ENCODE data around the gene PLEKHG4B.

Gene PLEKHG4B

DNA sequence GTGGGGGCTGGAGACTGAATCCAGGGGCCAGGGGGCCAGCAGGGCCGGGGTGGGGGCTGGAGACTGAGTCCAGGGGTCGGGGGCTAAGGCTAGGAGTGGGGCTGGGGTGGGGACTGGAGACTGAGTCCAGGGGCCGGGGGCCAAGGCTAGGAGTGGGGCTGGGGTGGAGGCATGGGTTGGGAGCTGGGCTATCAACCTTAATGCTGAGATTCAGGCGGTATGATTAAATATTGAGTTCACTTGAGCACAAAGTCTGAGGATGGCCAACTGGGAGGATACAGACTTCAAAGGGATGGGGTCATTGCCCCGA, 82.3 kb downstream of the PLEKHG4B start:
- DNase-seq: no peak

DNA sequence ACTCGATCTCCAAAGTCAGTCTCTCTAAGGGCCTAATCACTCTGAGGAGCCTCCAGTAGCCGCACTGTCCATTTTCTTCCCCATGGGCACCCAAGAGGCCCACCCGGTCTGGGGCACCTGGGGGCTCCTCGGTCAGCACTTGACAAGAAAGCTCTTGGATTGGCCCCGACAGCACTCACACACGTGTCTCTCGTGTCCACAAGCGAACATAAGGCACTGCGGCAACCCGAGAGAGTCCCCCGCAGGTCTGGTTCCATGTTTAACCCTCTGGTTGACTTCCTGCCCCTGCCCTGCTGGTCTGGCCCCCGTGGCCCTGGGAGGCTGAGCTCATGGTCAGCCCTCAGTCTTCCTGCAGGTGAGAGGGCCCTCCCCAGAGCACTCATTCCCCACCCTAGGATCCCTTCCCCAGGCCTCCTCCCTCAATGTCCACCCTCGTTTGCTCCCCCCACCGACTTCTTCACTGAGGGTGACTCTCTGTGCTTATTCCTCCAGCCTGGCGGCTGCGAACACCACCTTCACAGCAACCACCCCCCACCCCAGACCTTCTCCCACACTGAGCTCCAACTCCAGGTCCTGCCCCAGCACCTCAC, 83.0 kb downstream of the PLEKHG4B start:
- no peak for DNase-seq

DNA sequence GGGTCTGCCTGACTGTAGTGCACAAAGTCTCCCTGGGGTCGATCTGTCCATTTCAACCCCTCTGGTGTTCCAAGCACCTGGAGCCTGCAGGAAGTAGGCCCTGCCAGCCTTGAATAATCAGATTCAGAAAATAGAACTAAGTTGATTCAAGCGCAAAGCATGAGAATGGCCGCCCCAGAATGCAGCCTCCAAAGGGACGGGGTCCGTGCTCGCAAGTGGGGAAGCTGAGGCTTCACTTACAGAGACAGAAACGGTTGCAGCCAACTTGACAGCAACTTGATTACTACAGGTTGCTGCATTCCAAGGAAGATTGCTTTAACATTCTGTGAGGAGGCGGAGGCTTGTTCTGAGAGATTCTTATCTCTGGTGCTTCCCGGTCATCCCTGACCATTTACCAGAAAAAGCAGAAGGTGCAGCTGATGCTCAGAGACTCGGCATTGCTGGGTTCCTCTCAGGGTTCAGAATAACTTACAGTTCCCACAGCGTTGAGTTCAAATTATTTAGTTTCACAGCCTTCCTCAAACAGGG, 84.4 kb downstream of the PLEKHG4B start:
- DNase-seq: no peak

DNA sequence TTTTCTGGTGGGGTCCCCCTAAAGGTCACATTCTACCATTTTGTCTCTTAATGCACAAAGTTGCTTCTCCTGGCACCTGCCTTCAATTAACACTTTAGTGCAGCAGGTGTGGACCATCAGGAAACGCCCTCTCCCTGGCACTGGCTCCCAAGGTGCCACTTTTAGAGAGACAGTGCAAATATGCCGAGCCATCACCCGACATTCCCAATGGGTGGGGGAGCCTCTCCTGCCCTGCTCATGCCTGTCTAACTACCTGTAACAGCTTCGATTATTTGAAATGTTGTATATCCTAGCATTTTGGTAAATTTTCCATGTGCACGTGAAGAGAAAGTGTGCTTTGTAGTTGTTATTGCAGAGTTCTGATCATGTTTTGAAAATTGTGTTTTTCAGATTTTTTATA, 86.1 kb downstream of the PLEKHG4B start:
- DNase-seq: no peak

DNA sequence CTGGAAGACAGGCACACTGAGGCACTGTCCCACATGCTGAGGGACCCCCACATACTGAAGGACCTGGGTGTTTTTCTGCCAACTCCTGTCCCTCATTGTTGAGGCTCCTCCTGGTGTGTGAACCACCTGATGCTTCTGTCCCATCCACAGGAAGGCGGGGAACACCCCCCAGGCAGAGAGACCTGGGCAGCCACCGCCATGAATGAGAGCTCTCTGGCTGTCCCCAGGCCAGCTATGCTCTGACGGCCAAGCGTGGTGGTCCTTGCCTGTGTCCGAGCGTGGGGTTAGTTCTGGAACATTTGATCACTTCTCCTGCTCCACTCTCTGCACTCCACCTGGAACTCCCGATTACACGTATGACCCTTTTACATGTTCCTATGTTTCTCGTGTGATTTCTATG, 87.4 kb downstream of the PLEKHG4B start:
- DNase-seq: no peak

DNA sequence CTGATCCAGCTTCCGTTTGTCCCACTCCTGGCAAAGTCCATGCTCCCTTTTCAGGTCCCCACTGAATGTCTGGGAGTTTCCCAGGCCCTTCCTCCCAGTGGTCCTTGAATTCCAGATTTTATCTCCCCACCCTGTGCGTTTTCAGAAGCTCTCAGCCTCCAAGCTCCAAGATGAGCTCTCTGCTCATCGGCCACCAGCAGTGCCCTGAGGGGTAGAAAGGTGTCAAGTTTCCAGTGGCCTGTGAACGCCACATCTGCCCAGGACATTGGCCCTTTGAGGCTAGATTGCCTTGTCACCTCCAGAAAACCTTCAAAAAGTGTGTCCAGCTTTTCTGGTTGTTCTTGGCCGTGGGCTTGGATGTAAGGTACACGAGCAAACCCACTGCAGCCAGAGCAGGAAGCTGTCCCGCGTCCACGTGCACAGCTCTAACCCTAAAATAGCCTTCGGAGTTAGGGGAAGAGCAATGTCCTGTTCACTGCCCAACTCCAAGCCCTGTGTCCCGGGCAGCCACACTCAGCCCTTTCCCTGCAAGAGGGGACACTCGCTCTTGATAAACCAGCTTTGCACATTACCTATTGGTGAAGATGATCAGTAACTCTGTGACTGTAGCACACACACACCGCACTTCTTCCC, 88.4 kb downstream of the PLEKHG4B start:
- DNase-seq: no peak

DNA sequence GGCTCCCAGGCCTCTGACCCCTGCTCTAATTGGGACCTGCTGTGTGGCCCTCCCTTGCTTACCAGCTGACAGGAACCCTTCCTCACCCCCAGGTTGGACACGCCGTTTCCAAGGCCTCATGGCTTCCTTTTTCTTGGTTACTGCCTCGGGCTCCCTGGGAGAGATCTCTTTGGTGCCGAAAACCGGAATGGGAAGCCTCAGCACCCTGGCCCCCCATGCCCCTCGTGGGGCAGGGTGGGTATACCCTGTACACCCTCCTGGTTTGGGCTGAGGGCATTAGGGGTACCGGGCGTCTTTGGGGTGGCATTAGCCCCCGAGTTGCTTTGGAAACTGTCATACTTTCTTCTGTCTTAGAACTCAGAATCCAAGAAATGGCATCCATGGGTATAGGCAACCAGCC, 89.2 kb downstream of the PLEKHG4B start:
- no peak for DNase-seq

DNA sequence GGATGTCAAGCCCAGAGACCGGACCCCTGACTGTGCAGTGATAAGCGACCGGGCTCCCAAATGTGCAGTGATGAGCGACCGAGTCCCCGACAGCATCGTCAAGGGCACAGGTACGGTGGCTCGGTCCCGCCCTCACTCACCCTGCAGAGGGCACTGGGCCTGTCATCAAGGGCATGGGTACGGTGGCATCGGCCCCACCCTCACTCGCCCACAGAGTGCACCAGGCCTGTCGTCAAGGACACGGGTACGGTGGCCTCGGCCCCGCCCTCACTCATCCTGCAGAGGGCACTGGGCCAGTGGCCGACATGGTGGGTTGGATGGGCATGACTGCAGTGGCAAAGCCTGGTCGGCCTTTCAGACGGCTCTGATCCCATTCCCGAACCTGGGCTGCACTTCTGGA, 89.6 kb downstream of the PLEKHG4B start:
- no peak for DNase-seq

DNA sequence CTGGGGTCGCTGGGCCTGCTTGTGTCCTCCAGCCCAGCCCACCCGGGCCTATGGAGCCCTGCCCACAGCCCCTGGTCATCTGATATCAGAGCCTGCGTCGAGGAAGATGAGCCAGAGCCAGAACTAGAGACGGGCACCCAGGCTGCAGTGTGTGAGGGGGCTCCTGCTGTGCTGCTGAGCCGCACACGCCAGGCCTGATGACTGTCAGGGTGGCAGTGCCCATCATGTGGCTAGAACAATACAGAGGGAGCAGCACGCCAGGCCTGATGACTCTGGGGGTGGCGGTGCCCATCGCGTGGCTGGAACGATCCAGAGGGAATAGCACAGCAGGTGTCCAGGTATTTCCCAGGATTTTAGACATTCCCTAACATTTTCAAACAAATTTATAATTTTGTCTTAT, 90.2 kb downstream of the PLEKHG4B start:
- no peak for DNase-seq

DNA sequence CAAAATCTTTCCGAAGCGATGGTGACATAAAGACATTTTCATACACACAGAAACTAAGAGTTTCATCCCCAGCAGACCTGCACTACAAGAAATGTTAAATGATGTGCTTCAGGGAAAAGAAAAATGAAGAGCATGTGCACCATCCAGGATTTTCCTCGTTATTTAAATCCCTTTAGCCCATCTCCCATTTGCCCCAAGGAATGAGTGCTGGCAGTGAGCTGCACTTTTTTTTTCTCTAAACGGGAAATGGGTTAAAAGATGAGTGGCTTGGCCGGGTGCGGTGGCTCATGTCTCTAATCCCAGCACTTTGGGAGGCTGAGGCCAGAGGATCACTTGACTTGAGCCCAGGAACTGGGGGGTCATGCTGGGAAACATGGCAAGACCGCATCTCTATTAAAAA, 92.5 kb downstream of the PLEKHG4B start:
- DNase-seq: no peak

DNA sequence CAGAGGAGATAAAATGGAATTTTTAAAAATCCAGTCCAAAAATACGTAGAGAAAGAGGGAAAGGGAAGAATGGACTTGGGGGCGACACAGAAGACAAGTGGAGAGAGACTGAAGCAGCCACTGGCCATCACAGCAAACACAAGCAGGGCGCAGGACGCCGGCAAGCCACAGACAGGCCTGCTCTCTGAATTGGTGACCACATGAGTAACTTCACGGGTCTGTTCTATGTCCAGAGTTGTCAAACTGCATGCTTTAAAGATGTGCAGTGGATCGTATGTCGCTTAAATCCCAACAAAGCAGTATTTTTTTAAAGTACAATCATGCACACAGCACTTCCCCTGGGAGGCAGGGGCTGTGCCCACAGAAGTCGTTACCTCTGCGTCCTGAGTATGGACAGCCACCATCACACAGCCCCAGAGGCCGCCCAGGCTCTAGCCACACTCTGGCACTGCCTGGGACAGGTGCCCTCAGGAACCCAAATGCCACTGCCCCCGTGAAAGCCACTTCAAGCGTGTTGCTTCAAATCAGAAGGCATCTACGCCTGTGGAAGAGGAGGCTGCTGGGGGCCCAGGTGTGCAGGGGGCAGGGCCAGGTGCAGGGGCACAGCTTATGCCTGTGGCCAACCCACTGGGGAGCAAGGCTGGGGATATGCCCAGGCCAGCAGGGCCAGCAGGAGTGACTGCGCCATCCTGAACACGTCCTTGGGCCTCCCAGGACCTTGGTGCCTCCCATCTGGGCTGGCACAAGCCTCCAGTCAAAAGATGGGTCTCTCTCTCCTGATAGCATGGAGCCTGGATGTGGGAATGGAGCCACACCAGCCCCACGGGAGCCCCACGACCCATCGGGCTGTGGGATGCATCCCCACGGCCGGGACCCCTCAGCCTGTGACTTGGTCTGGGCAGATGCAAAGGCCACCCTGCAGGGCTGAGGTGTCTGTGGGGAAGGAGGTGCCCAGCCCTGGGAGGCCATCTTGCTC, 93.4 kb downstream of the PLEKHG4B start:
- DNase-seq: no peak

DNA sequence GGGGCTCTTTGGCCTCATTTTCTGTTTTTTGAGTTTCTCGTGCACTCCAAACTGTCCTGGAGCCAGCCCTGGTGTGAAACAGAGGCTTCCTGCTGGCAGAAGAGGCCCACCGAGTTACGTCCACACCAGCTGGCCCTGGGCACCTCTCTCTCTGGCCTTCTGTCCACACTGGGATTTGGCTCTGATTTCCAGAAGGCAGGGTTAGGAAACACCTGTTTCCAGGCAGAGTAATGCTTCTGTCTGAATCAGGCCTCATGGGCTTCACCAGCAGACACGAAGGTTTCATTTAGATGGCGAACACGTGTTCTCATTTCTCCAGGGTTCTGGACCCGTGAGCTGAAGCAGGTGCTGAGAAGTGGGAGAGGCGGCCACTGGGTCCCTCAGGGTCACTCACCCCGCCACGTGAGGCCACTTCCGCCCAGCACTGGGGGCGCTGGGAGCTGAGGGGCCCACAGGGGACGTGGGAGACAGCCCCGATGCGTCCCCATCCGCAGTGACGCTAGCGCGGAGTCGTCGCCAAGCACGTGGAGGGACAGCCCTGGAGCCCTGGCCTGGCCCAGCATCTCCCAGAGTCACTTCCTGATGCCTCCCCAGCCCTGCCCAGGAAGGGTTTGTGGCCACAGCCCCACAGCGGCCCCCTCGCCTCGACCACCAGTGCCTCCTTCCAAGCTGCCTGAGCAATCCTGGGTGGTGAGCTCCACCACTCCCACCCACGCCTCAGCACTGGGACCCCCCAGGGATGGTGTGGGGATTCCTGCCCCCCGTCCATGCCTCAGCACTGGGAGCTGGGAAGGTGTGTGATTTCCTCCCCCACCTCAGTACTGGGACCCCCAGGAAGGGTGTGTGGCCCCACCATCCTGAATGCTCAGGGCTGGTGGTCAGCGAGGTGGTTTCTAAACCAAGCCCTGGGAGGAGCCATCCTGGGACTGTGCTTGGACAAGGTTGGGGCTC, 94.4 kb downstream of the PLEKHG4B start:
- DNase-seq: no peak

DNA sequence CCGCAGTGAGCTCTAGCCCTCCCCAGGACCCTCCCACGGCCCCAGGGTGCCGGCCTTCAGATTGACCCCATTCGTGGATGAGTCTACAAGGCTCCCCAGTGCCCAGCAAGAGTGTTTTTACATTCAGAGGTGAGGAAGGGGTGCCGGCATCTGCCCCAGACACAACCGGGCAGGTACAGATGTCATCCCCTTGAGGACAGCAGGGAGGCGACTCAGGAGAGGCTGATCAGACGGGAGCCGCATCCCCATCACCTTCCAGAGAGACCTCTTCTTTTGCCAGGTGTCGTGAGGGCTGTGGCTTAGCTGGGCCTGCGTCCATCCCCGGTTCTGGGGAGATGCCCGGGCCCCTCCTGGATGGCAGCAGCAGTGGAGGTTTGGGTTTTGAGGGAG, 95.1 kb downstream of the PLEKHG4B start:
- DNase-seq: no peak

DNA sequence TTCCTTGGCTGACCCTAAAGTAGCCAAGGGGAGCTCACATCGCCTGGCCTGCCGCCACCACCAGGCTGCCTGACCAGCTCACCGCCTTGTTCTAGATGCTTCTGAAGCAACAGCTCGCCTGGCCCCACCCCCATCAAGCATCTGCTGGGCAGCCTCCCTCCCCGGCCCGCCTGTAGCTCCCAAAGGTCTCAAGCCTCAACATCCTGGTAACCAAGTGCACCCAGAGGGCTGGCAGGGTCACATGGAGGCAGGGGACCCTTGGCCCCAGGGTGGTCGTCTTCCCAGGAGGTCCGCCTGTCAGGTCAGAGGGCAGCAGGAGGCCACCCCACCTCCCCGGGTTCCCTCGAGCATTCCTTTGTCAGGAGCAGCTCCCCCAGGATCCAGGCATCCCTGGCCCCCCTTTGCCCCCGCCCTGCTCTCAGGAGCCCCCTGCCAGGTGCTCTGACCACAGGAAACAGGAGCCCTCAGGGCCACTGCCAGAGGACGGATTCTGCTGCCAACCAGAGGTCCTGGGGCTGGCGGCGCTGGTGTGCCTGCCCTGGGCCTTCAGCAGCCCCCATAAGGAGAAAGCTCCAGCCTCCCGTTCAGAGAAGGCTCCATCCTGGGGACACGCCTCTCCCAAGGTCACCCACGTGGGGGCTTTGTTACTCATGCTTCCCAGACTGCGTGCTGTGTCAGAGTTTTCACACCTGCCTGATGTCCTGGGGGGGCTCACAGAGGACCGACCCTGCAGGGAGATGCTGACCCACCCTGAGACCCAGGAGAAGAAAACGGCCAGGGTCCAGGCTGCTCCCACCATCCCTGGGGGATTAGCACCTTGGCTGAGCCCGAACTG, 95.9 kb downstream of the PLEKHG4B start:
- DNase-seq: peak; percentile 64

DNA sequence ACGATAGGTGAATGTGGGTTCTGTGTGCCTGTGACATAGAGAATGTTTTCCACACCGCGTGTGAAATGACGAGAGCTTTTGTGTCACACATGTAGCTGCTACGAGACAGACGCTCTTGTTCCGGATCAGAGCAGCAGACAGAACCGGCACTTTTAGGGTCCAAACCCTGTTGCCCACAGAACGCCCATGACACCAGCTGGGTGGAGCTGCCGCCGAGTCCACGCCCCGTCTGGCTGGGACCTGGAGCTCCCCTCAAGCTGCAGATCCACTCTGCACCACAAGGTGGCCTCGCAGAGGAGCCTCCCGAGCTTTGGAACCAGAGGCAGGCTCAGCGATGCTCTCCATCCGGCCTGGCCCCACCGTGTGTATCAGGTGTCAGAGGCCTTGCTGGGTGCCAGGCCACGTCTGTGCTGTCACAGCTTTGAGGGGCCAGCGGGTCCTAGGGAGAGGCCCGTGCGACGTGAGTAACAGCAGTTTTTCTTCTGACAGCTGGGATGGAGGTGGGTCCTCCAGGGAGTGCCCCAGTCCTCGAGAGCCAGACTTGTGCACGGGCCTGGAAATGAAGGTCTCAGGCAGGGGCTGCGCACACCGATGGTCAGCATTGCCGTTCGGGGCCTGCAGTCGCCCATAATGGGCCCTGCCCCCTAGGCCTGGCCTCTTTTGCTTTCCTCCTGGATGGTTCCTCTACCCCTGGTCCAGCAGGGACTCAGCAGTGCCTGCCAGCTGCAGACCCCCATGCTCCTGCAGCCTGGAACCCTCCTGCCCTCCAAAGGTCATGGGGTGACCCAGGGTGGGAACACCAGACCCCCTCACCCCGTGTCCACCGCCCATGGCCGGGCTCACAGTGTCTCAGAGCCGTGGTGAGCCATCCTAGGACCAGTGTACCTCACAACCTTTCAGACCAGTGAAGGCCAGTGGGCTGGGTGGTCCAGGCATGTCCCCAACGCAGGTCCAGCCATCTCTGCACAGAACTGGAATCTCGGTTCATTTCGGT, 96.8 kb downstream of the PLEKHG4B start:
- peak; percentile 97 for DNase-seq

DNA sequence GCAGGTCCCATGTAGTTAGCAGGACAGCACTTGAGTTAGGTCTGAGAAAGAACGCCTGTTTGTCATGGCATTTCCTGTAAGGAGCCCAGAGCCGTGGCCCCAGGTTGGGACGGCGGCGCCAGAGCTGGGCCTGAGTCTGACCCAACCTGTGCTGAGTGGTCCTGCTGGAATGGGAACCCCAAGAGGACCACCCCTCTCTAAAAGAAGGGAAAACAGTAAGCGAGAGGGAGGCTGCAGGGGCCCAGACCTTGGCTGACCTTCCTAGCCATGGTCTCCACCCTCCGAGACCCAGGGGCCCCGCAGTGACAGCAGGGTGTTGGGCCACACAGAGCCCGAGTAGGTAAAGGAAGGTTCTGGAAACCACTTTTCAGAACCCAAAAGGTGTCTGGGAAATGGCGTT, 97.5 kb downstream of the PLEKHG4B start:
- no peak for DNase-seq

DNA sequence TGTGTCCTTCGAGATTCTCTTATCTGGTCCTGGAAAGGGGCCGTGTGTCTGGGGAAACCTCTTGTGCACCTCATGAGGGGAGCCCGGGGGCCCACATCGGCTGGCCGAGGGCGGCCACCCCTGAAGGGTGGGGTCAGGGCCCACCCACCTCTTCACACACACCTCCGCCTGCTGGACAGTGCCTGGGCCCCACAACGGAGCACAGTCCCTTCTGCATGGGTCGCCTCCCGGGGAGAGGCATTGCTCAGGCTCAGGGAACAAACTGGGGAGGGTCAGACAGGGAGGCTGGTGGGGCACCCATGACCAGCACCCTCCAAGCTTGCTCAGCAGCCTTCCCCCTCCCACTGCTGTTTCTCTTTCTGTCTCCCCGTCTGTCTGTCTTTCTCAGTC, 98.0 kb downstream of the PLEKHG4B start:
- DNase-seq: no peak

DNA sequence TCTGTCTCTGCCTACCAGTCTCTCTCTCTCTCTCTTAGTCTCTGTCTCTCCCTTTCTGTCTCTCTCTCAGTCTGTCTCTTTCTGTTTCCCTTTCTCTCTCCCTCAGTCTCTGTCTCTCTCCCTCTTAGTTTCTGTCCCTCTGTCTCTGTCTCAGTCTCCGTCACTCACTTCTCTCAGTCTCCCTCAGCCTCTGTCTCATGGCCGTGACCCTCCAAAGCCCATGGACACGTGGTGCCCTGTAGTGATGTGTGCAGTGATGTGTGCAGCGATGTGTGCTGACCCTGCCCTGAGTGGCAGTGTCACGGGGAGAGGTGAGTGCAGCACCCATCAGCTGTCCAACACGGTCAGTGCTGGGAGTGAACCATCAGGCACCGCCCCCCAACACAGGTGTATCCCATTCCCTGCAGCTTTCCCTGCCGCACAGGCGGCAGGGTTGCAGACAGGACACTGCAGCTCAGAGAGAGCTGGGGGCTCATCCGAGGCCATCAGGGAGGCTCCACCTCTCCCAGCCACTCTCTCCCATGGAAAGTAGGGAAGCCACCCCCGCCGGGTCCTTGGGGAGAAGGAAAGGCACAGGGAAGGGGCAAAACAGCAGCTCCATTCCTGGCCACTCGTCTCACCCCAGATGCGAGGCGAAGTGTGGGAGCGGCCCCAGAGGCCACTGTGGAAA, 98.5 kb downstream of the PLEKHG4B start:
- peak; percentile 71 for DNase-seq

DNA sequence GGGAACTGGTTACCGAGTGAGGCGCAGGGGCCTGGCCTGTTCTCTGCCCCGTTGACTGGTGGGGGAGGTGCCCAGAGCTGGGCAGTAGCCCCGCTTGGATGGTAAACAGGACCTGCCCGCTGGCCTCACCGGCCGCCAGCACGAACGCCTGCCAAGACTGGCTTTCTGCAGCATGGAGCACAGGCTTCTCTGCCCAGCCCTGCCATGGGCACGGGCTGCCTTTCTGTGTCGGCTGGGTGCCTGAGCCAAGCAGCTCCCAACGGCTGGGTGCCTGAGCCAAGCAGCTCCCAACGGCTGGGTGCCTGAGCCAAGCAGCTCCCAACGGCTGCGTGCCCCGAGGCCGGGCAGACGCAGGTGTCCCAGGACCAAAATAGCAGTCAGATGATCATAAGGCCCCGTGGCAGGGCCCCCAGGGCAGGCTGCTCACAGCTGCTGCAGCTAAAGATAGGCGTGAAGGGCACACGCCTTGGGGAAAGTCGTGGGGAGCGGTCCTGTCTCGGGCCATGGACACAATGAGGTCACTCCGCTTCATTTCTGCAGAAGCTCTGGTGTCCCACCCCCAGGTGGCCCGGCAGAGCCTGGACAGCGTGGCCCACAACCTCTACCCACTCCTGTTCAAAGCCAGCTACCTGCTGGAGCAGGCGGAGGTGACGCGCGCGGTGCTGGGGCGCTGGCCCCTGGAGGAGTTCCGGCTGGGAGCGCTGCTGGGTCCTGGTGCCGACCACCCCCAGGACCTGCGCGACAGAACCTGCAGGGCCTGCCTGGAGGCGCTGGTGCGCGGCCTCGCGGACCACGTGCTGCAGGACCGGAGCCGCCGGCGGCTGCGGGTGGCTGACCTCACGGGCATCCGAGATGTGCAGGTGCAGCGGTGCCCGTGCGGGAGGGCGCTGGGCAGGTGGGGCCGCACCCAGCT, 99.3 kb downstream of the PLEKHG4B start, which contains the start of gene LRRC14B:
Gene LRRC14B (plus strand): TSS at position 460 of the 913 bp plus-strand sequence. CDS start 44 bp downstream, at position 504.
- peak; percentile 89 for DNase-seq

Data from DMS53 (cell line).